Esophagus squamous epithelium (tissue), 5 donors: Measurements from ENCODE around the gene C1RL. TPM values are rescaled to one million over a fixed set of nuclear protein-coding genes. Genes with fewer than 3 reads are reported as not detected.

Source experiments
- DNase-seq: peaks from one replicate; lab custom pipeline; 2025; lab: John Stamatoyannopoulos, UW
- H3K27ac ChIP-seq, 4 donors: fragments of 200-600 bp; sonication (generic); one replicate each; pipeline ENCODE4 v1.5.1; 2016 to 2019; ENCODE audit warnings: mild to moderate bottlenecking in 1 of 4
- H3K27me3 ChIP-seq, 4 donors: fragments of 200-600 bp; sonication (generic); 1 replicate in 3 of 4; 2 replicates in 1 of 4; pipeline versions ENCODE4 v1.5.1 to v1.6.0; 2017 to 2021; ENCODE audit warnings: antibody characterized with exemption in 1 of 4
- H3K36me3 ChIP-seq, 3 donors: fragments of 200-600 bp; sonication (generic); one replicate each; pipeline ENCODE4 v1.5.1; 2016 to 2019
- H3K4me1 ChIP-seq, 3 donors: fragments of 200-600 bp; sonication (generic); one replicate each; pipeline ENCODE4 v1.5.1; 2017 to 2019
- H3K4me3 ChIP-seq, 4 donors: fragments of 200-600 bp; sonication (generic); 1 replicate in 3 of 4; 2 replicates in 1 of 4; pipeline ENCODE4 v1.5.1; 2016 to 2019; ENCODE audit warnings: mild to moderate bottlenecking in 2 of 4, moderate library complexity in 1 of 4
- H3K9me3 ChIP-seq, 3 donors: fragments of 200-600 bp; sonication (generic); one replicate each; pipeline ENCODE4 v1.5.1; 2016 to 2019
- POLR2A ChIP-seq, 4 donors: fragments of 450-650 bp; IDR thresholded peaks; one replicate each; pipeline ENCODE4 v1.6.1; 2017; ENCODE audit warnings: antibody characterized with exemption in 4 of 4, mild to moderate bottlenecking in 4 of 4, moderate library complexity in 3 of 4
- WGBS, 2 donors: methylation state at CpG; one replicate each; pipeline ENCODE4 v1.1.5; 2018; 5-methylcytosine and 5-hydroxymethylcytosine counted together
- intact Hi-C: fragments of 100-400 bp; cut with DNase I; formaldehyde crosslinking; loops from one replicate; pipeline ENCODE4 v1.15.0; 2022
- total RNA-seq, 4 donors: library from RNA; depleted of rRNA; stranded (reverse); fragments of >200 nt; gene quantifications; one replicate each; pipeline ENCODE4 v1.1.0, GENCODE V29; 2016
- TF ChIP-seq, protein P1 (sequence below), 6 experiments: fragments of 450-650 bp in 4 of 6; fragments of 200-600 bp in 2 of 6; sonication (generic) in 2 of 6; IDR thresholded peaks; one replicate each; pipeline ENCODE4 v1.5.1; 2016 to 2019; ENCODE audit warnings: antibody characterized with exemption in 6 of 6, mild to moderate bottlenecking in 4 of 6, moderate library complexity in 4 of 6
- donor health status: DM: yes; HTN: yes; CAD: no.

The C1RL gene
- total RNA-seq, 4 donors from 2014 or later: 13.0 to 53.2 (median 25.8) TPM

DNA sequence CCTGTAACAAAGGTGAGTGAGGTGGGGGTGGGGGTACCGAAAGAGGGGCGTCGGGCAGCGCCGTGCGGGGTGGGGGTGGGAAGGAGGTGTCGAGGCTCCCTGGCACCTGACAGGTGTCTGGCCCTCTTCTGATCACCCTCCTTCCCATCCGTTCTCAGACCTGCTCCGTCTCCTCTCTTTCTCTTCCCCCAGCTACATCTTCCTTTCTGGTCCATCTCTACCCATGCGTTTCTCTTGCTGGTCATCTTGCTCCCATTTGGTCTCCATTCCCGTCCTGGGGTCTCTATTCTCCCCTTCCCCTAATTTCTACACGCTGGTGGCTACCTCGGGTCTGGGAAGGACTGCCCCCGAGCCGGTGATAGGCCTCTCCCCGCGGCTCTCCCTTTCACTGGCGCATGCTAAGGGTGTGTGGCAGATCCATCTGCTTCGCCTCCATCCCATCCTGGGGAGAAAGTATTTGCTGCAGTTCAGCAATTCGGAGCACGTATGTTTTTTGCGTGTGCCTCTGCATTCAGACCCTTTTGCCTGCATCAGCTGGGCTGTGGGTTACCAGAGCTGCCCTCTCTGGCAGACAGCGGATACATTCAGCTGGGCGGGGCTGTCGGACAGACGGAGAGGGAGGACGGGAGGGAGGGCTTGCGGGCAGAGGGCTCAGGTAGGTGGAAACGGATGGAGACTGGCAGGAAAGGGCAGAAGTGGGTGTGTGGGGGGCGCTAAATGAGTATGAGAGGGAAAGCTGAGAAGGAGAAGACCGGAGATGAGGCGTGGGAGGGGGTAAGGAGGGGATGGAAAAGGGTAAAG, 21.9 kb upstream of the C1RL start:
- no peaks in the 10 kb centered on the region for H3K9me3 ChIP-seq
- DNase-seq: no peak
- peak overlapping the region; percentile 45 to 90 (median 85) for H3K27ac ChIP-seq
- peaks cover 0 to 12% (median 0%) of the 10 kb centered on the region in 4 donors for H3K27me3 ChIP-seq
- H3K4me3 ChIP-seq: peak overlapping the region; percentile 37 to 80 (median 66)
- TF ChIP-seq, protein P1, sequence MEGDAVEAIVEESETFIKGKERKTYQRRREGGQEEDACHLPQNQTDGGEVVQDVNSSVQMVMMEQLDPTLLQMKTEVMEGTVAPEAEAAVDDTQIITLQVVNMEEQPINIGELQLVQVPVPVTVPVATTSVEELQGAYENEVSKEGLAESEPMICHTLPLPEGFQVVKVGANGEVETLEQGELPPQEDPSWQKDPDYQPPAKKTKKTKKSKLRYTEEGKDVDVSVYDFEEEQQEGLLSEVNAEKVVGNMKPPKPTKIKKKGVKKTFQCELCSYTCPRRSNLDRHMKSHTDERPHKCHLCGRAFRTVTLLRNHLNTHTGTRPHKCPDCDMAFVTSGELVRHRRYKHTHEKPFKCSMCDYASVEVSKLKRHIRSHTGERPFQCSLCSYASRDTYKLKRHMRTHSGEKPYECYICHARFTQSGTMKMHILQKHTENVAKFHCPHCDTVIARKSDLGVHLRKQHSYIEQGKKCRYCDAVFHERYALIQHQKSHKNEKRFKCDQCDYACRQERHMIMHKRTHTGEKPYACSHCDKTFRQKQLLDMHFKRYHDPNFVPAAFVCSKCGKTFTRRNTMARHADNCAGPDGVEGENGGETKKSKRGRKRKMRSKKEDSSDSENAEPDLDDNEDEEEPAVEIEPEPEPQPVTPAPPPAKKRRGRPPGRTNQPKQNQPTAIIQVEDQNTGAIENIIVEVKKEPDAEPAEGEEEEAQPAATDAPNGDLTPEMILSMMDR (IDR thresholded peaks at IDR 0.05): no peak
- TF ChIP-seq POLR2A (IDR thresholded peaks at IDR 0.05): peak in 1 of 4 donors; percentile 28
- peaks cover 0 to 24% (median 0%) of the 10 kb centered on the region in 3 donors for H3K36me3 ChIP-seq
- intact Hi-C loops: no loop called here
- 1 to 3% methylated on average over 31 to 32 of the region's 32 CpGs for WGBS, 2 donors
- H3K4me1 ChIP-seq: peaks cover 9 to 40% (median 24%) of the 10 kb centered on the region in 3 donors

DNA sequence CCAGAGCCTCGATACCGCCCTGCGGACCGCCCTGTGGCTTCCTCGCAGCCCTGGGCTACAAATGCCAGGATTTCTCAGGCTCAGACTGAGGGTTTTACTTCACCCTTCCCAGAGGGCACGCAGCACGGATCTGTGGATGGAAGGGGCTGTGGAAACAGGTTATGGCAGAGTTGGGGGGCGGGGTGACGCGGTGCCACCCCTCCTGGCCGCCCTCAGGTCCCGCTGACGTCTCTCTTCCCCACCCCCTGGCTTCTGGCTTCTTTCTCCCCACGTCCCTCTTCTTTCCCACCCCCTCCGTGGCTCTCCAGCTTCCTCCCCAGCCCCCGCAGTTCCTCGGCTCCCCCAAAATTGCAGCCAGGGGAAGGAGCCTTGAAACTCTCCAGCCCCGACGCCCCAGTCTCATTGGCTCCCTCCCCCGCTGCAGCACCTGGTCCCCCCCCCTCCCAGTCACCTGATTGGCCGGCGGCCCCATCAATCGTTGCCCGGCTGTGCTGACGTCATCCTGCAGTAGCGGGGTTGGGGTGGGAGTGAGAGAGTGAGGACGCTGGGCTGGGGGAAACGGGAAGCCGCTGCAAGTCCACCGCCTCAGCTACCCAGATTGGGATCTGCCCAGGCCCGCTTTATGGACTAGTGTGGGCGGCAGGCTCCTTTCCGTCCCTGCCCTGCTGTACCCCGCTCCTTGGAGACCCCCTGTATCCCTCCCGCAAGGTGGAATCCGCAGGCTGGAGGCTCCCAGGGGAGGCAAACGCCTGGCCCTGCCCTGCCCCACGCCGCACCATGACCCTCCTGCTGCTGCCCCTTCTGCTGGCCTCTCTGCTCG, 21.1 kb upstream of the C1RL start, which contains the start of gene CLSTN3:
CLSTN3 (plus strand) TSS at position 500 of the 820 bp plus-strand sequence; CDS start at position 778, 278 bp downstream.
- intact Hi-C loops: no loop called here
- DNase-seq: no peak
- H3K36me3 ChIP-seq: peaks cover 0 to 15% (median 0%) of the 10 kb centered on the region in 3 donors
- peaks cover 0 to 12% (median 0%) of the 10 kb centered on the region in 4 donors for H3K27me3 ChIP-seq
- TF ChIP-seq, protein P1 (IDR thresholded peaks at IDR 0.05): no peak
- peak in 1 of 4 donors; percentile 46 for TF ChIP-seq POLR2A (IDR thresholded peaks at IDR 0.05)
- H3K4me1 ChIP-seq: peaks cover 9 to 40% (median 24%) of the 10 kb centered on the region in 3 donors
- no peaks in the 10 kb centered on the region for H3K9me3 ChIP-seq
- peak within 1 kb of the TSS; percentile 45 to 90 (median 85) for H3K27ac ChIP-seq
- peak within 1 kb of the TSS; percentile 37 to 80 (median 66) for H3K4me3 ChIP-seq
- 0 to 1% methylated on average over 10 of the region's 40 CpGs for WGBS, 2 donors

DNA sequence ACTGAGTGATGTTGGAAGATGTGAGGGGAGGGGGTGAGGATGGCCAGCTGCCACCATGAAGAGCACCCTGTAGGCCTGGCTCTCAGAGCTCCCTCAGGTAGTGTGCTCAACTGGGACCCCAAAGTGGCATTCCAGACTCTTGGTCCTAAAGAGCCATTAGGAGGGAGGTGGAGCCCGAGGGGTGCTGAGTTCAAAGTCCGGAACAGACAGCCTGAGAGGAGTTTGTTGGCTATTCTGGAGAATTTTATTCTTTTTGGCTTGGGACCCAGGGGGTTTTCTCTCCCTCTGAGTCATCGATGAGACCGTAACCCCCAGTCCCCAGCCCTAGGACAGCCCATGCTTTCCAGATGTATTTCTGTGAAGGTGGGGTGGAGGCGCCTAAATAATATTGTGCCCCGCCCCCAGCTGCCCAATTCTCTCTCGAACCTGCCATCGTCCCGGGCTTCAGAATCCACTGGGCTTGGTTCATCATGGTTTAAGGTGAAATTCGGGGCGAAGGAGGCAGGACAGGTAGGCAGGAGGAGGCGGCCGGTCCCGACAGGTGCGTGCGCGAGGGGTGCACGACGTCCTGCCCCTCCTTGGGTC, 20.4 kb upstream of the C1RL start:
- H3K4me1 ChIP-seq: peaks cover 9 to 40% (median 24%) of the 10 kb centered on the region in 3 donors
- peak overlapping the region; percentile 45 to 90 (median 85) for H3K27ac ChIP-seq
- WGBS, 2 donors: 6 to 25% methylated on average over 4 to 19 of the region's 19 CpGs
- intact Hi-C loops: no loop called here
- TF ChIP-seq, protein P1 (IDR thresholded peaks at IDR 0.05): no peak
- peak in 1 of 4 donors; percentile 5 for TF ChIP-seq POLR2A (IDR thresholded peaks at IDR 0.05)
- DNase-seq: no peak
- peak overlapping the region; percentile 37 to 80 (median 66) for H3K4me3 ChIP-seq
- peaks cover 0 to 12% (median 0%) of the 10 kb centered on the region in 4 donors for H3K27me3 ChIP-seq
- no peaks in the 10 kb centered on the region for H3K9me3 ChIP-seq
- H3K36me3 ChIP-seq: peaks cover 0 to 10% (median 0%) of the 10 kb centered on the region in 3 donors

DNA sequence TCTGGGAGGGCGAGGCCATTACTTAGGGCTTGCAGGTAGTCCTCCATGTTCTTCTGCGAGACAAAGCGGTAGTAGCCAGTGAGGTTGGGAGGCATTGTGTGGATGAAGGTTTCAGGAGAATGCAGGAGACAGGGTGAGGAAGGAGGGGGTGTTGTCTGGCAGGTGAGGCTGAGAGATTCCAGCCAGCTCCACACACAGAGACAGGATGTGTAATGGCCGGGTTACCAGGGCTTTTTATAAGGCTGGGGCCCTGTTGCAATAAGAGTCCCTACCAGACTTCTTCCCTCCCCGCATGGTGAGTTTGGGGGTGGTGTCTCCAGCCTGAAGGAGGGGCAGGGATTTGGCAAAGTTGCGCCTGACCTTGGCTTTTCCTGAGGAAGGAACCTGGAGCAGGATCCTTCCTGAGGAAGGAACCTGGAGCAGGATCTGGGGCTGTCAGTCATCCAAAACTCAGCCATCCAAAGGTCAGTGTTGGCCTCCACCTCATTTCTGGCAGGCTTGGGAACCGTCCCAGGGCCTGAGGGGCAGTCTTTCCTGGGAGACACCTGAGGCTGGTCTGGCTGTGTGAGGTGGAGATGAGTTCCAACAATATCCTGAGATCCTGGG, 19.8 kb upstream of the C1RL start, which contains the start of gene RBP5:
RBP5 (minus strand) TSS at position 209 of the 606 bp plus-strand sequence; CDS start at position 95, 114 bp downstream.
- Histone ChIP-seq H3K4me1 (peaks cover 9 to 40% (median 24%) of the 10 kb centered on the region in 3 donors), H3K27ac (peak within 1 kb of the TSS; percentile 45 to 90 (median 85)), H3K9me3 (no peaks in the 10 kb centered on the region), H3K27me3 (peaks cover 0 to 12% (median 0%) of the 10 kb centered on the region in 4 donors), H3K4me3 (peak within 1 kb of the TSS; percentile 37 to 80 (median 66)), H3K36me3 (peaks cover 0 to 5% (median 0%) of the 10 kb centered on the region in 3 donors)
- TF ChIP-seq, protein P1 (IDR thresholded peaks at IDR 0.05): no peak
- TF ChIP-seq POLR2A (IDR thresholded peaks at IDR 0.05): no peak
- 43 to 70% methylated on average over 6 of the region's 7 CpGs for WGBS, 2 donors
- no peak for DNase-seq
- intact Hi-C loops: no loop called here
